GM21528 (cell line): ENCODE measurements around the gene LMAN2.
"Not testable (repeated sequence)": the region's sequence is repeated elsewhere in the genome, so short reads cannot be mapped to it uniquely, and the experiment has no call there.

Experiments used
- ATAC-seq: cut with Tn5 transposase; IDR thresholded peaks from one replicate; pipeline ENCODE4 v1.9.1; 2021; ENCODE audit warnings: mild to moderate bottlenecking, moderate library complexity; ENCODE audit not compliant: unreplicated experiment, low FRiP score

Gene LMAN2

GRCh38 chr5:177378884-177379883, 27.7 kb upstream of the LMAN2 start:
- no peak for ATAC-seq

GRCh38 chr5:177377851-177378776, 26.6 kb upstream of the LMAN2 start:
- ATAC-seq, result no peak

DNA sequence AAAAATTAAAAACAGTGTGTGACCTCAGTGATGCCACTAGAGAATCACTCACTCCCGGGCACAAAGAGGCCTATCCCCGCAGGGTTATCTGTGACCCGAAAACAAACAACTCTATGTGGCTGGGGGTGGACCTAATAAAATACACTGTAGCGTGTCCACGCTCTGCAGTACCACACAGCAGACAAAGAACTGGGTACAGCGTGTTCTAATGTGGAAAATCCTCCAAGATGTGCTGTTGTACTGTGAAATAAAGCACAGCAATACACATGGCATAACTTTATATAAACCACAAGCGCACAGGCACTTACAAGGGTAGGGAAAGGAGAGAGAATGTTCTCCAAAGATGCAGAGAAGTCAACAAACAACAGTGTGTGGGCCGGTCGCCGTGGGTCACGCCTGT, 24.6 kb upstream of the LMAN2 start:
- no peak for ATAC-seq

GRCh38 chr5:177375516-177375915, 24.0 kb upstream of the LMAN2 start:
- not testable (repeated sequence) for ATAC-seq

GRCh38 chr5:177374211-177374610, 22.7 kb upstream of the LMAN2 start:
- ATAC-seq, result no peak

- no peak for ATAC-seq
These were observed 22.3 kb upstream of the LMAN2 start for GRCh38 chr5:177373806-177374205.

- no peak for ATAC-seq
These were observed 21.4 kb upstream of the LMAN2 start for GRCh38 chr5:177372910-177373309.

DNA sequence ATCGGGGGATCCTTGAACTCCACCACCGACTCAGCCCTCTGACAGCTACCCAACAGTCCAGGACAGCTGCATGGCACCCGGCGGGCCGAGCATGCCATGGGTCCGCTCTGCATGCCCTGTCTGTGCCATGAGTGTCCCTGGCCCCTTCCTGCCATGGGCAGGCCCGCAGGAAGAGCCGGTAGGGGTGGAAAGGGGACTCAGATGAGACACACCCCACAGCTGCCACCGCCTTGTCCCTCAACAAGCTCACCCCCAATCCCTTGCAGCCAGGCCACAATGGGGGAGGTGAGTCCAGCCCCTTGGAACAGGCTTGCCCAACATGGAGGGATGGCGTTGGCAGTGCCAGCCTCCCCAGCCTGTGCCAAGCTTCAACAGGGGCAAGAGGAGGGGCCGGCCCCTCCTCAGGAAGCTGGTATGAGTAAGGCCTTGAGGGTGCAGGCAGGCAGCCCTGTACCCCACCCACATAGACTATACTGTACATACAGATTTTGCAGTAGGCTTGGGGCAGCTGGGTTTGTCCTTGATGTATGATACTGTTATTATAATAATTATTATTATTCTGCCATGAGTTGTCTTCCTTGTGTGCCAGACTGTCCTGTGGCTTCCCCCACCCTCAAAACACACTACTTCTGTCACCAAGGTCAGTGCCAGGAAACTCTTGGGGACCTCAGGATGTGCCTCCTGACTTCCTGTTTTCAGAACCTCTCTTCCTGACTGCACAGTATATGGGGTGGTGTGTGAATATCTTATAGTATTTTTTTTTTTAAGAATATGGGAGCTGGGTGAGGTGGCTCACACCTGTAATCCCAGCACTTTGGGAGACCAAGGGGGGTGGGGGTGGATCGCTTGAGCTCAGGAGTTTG, 20.8 kb upstream of the LMAN2 start:
- no peak for ATAC-seq

DNA sequence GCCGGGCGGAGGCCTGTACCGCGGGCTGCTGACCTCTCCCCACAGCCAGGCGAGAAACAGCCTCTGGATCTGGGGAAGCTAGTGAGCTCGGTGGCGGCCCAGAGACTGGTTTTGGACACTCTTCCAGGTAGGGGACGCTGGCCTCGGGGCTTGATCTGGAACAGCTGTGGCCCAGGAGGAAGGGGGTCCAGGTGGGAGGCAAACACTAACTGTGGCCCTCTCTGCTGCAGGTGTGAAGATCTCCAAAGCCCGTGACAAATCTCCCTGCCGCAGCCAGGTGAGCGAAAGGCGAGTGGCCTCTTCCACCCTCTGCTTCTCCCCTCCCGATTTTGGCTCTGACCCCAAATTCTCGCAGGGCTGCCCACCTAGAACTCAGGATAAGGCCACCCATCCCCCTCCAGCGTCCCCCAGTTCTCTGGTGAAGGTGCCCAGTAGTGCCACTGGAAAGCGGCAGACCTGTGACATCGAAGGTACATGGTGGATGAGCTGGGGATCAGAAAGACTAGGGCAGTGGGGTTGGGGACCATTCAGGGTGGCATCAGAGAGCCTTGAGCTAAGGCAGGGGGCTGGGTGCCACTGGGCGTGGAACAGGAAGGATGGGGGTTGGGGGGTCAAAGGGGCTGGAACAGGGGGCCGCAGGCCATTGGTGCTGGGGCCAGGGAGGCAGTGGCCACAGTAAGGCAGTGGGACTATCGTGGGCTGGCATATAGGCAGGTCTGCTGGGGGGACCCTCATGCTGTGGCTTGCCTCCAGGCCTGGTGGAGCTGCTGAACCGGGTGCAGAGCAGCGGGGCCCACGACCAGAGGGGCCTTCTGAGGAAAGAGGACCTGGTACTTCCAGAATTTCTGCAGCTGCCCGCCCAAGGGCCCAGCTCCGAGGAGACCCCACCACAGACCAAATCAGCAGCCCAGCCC, 19.9 kb upstream of the LMAN2 start:
- ATAC-seq, result no peak

DNA sequence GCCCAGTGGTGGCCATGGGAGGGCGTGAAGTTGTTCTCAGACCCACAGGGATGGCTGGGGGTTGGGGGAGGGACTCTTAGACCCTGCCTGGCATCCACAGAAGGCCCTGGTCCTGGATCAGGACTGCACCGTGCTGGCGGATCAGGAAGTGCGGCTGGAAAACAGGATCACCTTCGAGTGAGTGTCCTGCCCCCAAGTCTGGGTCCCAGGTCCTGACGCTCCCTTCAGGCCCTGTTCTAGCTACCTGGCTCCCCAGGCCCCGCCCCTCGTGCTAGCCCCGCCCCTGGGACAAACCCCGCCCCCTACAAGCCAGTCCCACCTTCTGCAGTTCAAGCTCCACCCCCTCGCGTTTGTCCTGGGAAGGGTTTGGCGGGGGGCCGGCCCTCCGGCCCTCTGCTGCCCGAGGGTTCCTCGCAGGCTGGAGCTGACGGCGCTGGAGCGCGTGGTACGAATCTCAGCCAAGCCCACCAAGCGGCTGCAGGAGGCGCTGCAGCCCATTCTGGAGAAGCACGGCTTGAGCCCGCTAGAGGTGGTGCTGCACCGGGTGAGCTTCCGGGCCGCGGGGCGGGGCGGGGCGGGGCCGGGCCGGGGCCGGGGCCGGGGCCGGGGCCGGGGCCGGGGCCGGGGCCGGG, 19.1 kb upstream of the LMAN2 start:
- peak; percentile 49 for ATAC-seq

- no peak for ATAC-seq
These were observed 18.4 kb upstream of the LMAN2 start for GRCh38 chr5:177369645-177370440.

DNA sequence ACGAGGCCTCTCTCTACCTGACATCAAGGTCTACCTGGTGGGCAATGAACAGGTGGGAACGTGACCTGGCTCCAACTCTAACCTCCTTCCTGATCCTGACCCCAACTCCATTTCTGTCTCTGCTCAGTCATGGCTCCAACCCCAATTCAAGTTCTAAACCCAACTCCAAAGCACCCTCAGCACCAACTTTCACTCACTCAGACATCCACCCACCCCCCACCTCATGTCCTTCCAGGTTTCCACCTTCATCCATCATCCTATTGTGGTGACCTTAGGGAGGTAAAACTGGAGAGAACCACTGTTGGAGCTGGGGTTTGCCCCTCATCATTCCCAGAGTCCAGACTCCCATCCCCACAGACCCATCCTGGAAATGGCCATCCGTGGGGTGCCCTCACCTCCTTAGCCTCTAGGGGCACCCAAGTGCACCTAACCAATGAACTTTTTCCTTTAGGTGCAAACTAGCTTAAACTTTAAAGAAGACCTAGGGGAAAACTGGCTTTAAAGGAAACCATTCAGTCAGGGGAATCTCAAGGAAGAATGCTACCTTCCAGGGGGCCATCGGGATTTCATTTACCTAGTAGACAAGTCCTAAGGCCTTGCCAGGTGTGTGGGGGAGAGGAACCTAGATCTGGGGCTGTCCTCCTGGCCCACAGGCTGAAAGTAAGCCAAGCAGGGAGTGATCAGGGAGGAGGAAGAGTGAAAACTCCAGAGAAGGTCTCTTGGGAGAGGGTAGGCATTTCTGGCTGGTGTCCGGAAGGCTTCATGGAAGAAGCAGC, 17.6 kb upstream of the LMAN2 start:
- ATAC-seq, result no peak

- ATAC-seq, result no peak
These were observed 16.8 kb upstream of the LMAN2 start for GRCh38 chr5:177367981-177368868.

GRCh38 chr5:177367323-177367848, 15.9 kb upstream of the LMAN2 start:
- ATAC-seq, result no peak

DNA sequence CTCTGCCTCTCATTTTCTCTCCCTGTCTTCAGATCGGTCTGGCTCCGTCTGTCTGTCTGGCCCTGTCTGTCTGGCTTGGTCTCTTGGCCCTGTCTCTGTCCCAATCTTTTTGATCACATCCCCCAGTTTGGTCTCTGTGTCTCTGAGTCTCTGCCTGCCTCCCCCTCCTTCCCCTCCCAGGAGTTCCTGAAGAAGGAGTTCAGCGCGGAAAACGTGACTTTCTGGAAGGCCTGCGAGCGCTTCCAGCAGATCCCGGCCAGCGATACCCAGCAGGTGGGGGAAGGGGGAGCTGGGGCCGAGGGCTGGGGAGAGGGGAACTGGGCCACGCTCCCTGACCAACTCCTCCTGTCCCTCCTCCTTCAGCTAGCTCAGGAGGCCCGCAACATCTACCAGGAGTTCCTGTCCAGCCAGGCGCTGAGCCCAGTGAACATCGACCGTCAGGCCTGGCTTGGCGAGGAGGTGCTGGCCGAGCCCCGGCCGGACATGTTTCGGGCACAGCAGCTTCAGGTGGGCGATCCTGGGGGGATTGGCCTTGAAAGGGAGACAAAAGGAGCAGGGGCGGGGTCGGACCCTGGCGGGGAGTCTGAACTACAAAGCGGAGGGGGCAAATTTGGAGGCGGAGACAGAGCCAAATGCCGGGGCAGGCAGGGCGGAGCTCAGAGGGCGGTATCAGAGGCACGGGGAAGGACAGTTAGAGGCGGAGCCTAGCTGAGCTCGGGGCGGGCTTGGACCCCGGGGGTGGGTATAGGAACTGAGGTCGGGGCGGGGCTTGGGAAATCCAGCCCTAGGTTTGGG, 15.3 kb upstream of the LMAN2 start:
- no peak for ATAC-seq
